K562 (cell line): ENCODE measurements around the gene PDGFA. TPM values are rescaled to one million over a fixed set of nuclear protein-coding genes. Genes with fewer than 3 reads are reported as not detected.
A peak's percentile ranks its signal among the peaks of the same experiment; 100 is the strongest.

Source experiments
- ARID2 ChIP-seq: fragments of 450-650 bp; IDR thresholded peaks from 2 replicates; pipeline ENCODE4 v1.6.1; 2017; ENCODE audit warnings: antibody characterized with exemption, mild to moderate bottlenecking
- BACH1 ChIP-seq: fragments of 200-800 bp; sonication (Bioruptor generic); IDR thresholded peaks from 2 replicates; pipeline ENCODE4 v1.6.1; 2016; ENCODE audit warnings: missing genetic modification characterization, missing compliant biosample characterization
- CBX2 ChIP-seq: fragments of 200-600 bp; sonication (generic); IDR thresholded peaks from one replicate; pipeline ENCODE4 v1.6.1; 2012; ENCODE audit warnings: mild to moderate bottlenecking, low read length, inconsistent platforms; ENCODE audit not compliant: insufficient read depth, poor library complexity, severe bottlenecking
- DDX20 ChIP-seq: fragments of 450-650 bp; IDR thresholded peaks from 2 replicates; pipeline ENCODE4 v1.6.1; 2016; ENCODE audit warnings: missing genetic modification characterization, low read depth, mild to moderate bottlenecking, missing compliant biosample characterization, moderate library complexity
- GABPA ChIP-seq: fragments of 200-800 bp; sonication (Bioruptor generic); conservative IDR thresholded peaks from 2 replicates; pipeline ENCODE4 v1.6.1; 2016; ENCODE audit warnings: low read depth, missing genetic modification characterization, missing compliant biosample characterization
- GTF2B ChIP-seq: IDR thresholded peaks from 2 replicates; pipeline ENCODE4 v1.6.1; 2011; ENCODE audit not compliant: insufficient read length; ENCODE audit errors: extremely low read depth
- HNRNPL ChIP-seq: fragments of 200-400 bp; formaldehyde crosslinking; IDR thresholded peaks from 2 replicates; pipeline ENCODE4 v1.6.1; 2017; ENCODE audit warnings: low read depth, mild to moderate bottlenecking, low read length
- IRF9 ChIP-seq: fragments of 450-650 bp; IDR thresholded peaks from 2 replicates; pipeline ENCODE4 v1.6.1; 2016; ENCODE audit warnings: missing biosample characterization, missing genetic modification characterization
- MYNN ChIP-seq, 2 experiments: sonication (generic); formaldehyde crosslinking in 1 of 2; IDR thresholded peaks; 2 replicates each; pipeline versions ENCODE4 v1.5.0 to v1.6.1; 2016 to 2020; ENCODE audit warnings: antibody characterized with exemption in 1 of 2, missing genetic modification reagents in 1 of 2
- PCBP2 ChIP-seq: fragments of 200-400 bp; formaldehyde crosslinking; IDR thresholded peaks from 2 replicates; pipeline ENCODE4 v1.6.1; 2018; ENCODE audit warnings: low read length, low read depth, mild to moderate bottlenecking, moderate library complexity; ENCODE audit not compliant: poor library complexity, severe bottlenecking
- PPARD ChIP-seq: fragments of 250-450 bp; sonication (Bioruptor Pico); IDR thresholded peaks from 2 replicates; pipeline ENCODE4 v1.8.0; 2022; ENCODE audit warnings: inconsistent platforms, mild to moderate bottlenecking, moderate library complexity
- RB1 ChIP-seq: fragments of 450-650 bp; IDR thresholded peaks from 2 replicates; pipeline ENCODE4 v1.6.1; 2017; ENCODE audit warnings: low read depth, mild to moderate bottlenecking
- SAFB ChIP-seq: fragments of 200-400 bp; formaldehyde crosslinking; IDR thresholded peaks from 2 replicates; pipeline ENCODE4 v1.6.1; 2017; ENCODE audit warnings: low read depth, low read length, borderline replicate concordance
- SIX5 ChIP-seq, 2 experiments: IDR thresholded peaks; 2 replicates each; pipeline ENCODE4 v1.6.1; 2011; ENCODE audit warnings: low read length in 2 of 2, borderline replicate concordance in 1 of 2, low read depth in 1 of 2, mild to moderate bottlenecking in 1 of 2, moderate library complexity in 1 of 2; ENCODE audit not compliant: insufficient read depth in 1 of 2
- THRB ChIP-seq: fragments of 450-650 bp; formaldehyde crosslinking; conservative IDR thresholded peaks from 2 replicates; pipeline ENCODE4 v1.4.0; 2022; ENCODE audit warnings: mild to moderate bottlenecking, missing genetic modification characterization
- ZNF398 ChIP-seq: fragments of 250-450 bp; sonication (Bioruptor Pico); IDR thresholded peaks from 2 replicates; pipeline ENCODE4 v1.8.0; 2021; ENCODE audit warnings: moderate library complexity, mild to moderate bottlenecking, inconsistent platforms
- ZNF830 ChIP-seq: fragments of 250-450 bp; sonication (Bioruptor Pico); IDR thresholded peaks from 2 replicates; pipeline ENCODE4 v1.5.0; 2021; ENCODE audit warnings: mild to moderate bottlenecking
- polyA plus RNA-seq, 8 experiments: library from polyadenylated mRNA; depleted of rRNA in 4 of 8; stranded (reverse) in 5 of 8; unstranded in 3 of 8; fragments of >200 nt; fragmentation: Nextera tagmentation in 2 of 8; fragmentation: Illumina TruSeq in 1 of 8; extraction: Ambion mirVana in 2 of 8; extraction: Trizol in 1 of 8; gene quantifications; 2 replicates each; pipeline versions ENCODE4 v1.2.1 to v1.2.3, GENCODE V29; 2011 to 2014; ENCODE audit warnings: inconsistent platforms in 1 of 8, missing spikeins in 1 of 8
- total RNA-seq, 7 experiments: library from RNA; depleted of rRNA in 6 of 7; stranded (reverse); fragments of >200 nt in 6 of 7; fragmentation: Illumina TruSeq in 2 of 7; extraction: Trizol in 2 of 7; gene quantifications; 2 replicates each; pipeline versions ENCODE4 v1.2.1 to v1.2.3, GENCODE V29; 2011 to 2021; ENCODE audit warnings: low replicate concordance in 1 of 7
- TF ChIP-seq, protein P1 (sequence below), 2 experiments: fragments of 450-650 bp; IDR thresholded peaks; 2 replicates each; pipeline ENCODE4 v1.6.1; 2016
- TF ChIP-seq, protein P2 (sequence below): sonication (generic); formaldehyde crosslinking; IDR thresholded peaks from 2 replicates; pipeline ENCODE4 v1.5.0; 2020; ENCODE audit warnings: missing genetic modification reagents

PDGFA gene
- total and polyA plus RNA-seq, 9 of the 15 experiments (the other 6 are each of a cell fraction or from before 2014, with no cell fraction given): 2.5 to 10.2 (median 4.6) TPM

DNA sequence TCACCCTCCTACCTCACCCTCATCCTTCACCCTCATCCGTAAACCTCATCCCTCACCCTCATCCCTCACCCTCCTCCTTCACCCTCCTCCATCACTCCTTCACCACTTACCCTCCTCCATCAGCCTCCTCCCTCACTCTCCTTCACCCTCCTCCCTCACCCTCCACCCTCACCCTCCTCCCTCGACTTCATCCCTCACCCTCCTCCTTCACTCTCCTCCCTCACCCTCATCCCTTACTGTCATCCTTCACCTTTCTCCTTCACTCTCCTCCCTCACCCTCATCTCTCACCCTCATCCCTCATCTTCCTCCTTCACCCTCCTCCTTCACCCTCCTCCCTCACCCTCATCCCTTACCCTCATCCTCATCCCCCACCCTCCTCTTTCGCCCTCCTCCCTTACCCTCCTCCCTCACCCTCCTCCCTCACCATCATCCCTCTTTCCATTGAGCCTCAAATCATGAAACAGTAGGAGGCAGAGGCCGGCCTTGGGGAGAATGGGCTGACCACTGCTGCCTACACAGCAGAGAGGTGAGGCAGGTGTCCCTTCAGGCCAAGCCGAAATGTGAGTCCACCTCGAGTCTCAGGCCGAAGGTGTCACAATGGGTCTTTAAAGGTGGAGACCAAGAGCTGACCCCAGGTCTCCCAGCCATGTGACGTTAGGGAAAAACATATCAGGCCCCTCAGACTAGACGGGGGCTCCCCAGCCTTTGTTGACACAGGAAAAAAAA, 53.0 kb downstream of the PDGFA start (continued):
- TF ChIP-seq SIX5 (IDR thresholded peaks at IDR 0.05; ENCODE audit: borderline replicate concordance in 1 of 2, insufficient read depth in 1 of 2, low read depth in 1 of 2, low read length in 2 of 2) (no peak), ARID2 (no peak), IRF9 (tag) (no peak), HNRNPL (no peak), CBX2 (no peak), GABPA (tag) (no peak), BACH1 (no peak), DDX20 (no peak), RB1 (no peak), SAFB (no peak), MYNN (IDR thresholded peaks at IDR 0.05) (no peak), MYNN (CRISPR knock-in tag; IDR thresholded peaks at IDR 0.05) (no peak), ZNF830 (no peak), GTF2B (no peak), THRB (CRISPR knock-in tag) (peak; percentile 59; the same call in 1 of the 2 replicates), PCBP2 (no peak), PPARD (CRISPR knock-in tag) (no peak), ZNF398 (no peak)
- TF ChIP-seq, protein P1, sequence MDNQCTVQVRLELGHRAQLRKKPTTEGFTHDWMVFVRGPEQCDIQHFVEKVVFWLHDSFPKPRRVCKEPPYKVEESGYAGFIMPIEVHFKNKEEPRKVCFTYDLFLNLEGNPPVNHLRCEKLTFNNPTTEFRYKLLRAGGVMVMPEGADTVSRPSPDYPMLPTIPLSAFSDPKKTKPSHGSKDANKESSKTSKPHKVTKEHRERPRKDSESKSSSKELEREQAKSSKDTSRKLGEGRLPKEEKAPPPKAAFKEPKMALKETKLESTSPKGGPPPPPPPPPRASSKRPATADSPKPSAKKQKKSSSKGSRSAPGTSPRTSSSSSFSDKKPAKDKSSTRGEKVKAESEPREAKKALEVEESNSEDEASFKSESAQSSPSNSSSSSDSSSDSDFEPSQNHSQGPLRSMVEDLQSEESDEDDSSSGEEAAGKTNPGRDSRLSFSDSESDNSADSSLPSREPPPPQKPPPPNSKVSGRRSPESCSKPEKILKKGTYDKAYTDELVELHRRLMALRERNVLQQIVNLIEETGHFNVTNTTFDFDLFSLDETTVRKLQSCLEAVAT (IDR thresholded peaks at IDR 0.05): no peak
- TF ChIP-seq, protein P2, sequence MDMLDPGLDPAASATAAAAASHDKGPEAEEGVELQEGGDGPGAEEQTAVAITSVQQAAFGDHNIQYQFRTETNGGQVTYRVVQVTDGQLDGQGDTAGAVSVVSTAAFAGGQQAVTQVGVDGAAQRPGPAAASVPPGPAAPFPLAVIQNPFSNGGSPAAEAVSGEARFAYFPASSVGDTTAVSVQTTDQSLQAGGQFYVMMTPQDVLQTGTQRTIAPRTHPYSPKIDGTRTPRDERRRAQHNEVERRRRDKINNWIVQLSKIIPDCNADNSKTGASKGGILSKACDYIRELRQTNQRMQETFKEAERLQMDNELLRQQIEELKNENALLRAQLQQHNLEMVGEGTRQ (CRISPR knock-in tag): no peak
